ENCODE measurements around the gene DMRTC2. TPM values are rescaled to one million over a fixed set of nuclear protein-coding genes. Genes with fewer than 3 reads are reported as not detected.

DMRTC2 gene
- total RNA-seq, 1 experiment from 2014 or later = not detected

DNA sequence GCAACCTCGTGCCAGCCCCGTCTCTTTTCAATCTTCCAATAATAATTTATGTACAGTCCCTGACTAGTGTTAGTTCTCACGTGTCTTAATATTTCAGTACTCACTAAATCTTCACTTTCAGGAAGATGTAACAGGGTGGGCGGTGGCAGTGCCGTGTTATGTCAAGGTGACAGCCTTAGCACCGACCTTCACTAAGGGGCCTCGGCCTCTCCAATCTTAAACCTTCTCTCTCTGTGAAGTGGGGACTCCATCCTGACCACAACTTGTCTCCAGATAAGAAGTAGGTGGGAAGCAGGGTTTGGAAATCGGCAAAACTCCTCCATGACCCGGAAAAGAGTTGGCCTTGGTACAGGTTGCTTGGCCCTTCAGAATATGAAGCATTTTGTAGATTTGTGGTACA lies 17.0 kb downstream of the DMRTC2 start:
- Histone ChIP-seq H3K27ac (ENCODE audit: low read length) (peak overlapping the region; percentile 94), H3K27me3 (ENCODE audit: control insufficient read depth, insufficient read depth, low read length) (no peaks in the 10 kb centered on the region), H3K36me3 (ENCODE audit: control insufficient read depth, insufficient read depth, low read length) (peaks cover 30% of the 10 kb centered on the region), H3K4me1 (ENCODE audit: control insufficient read depth, insufficient read depth, low read length) (peaks cover 28% of the 10 kb centered on the region), H3K4me3 (ENCODE audit: low read depth in 2 of 2, low read length in 2 of 2) (peak overlapping the region; percentile 94), H3K9me3 (ENCODE audit: control insufficient read depth, insufficient read depth, low read depth, low read length) (no peaks in the 10 kb centered on the region)
- intact Hi-C loops (cut with micrococcal nuclease; ENCODE audit: unreplicated experiment) (no loop called here), in situ Hi-C loops (cut with HindIII; ENCODE audit: low pct_unique_long_range_greater_than_20kb, low sequenced_read_pairs) (no loop called here)
- ChIA-PET CTCF (interaction anchor here (0.7 kb wide), 1 partner anchor 135 kb away, joined by 7 read pairs; no protein-coding TSS in a partner anchor), POLR2A (no interaction called here)
- ATAC-seq = no peak
- no peak for DNase-seq (ENCODE audit: low read depth, low spot score)
- no TSS peak for BruUV-seq (replicated peaks)
- TF ChIP-seq SIN3A (IDR thresholded peaks at IDR 0.05; ENCODE audit: borderline replicate concordance, insufficient read depth, low read depth, low read length) = no peak

DNA sequence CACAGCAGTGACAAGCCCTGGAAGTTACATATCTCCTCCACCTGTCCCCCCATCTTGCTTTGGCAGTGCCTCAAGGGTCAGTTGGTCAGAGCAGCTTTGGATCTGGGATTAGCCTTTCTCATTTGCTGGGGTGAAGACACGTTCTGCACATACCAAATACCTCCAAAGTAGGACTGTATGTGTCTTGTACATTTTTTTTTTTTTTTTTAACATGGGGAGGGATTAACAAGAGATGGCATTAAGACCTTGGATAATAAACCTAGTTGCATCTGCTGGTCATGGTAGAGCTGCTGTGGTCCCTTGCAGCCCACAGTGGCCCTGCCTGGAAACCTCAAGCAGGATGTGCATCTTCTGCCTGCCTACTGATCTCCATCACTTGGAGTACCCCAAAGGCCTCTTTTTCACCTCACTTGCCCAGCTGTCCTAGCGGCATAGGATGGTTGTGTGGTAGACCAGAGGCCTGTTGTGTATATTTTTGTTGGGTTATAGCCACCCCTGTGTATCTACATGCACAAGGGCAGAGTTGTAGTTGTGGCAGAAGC lies 17.7 kb downstream of the DMRTC2 start:
- Histone ChIP-seq H3K27me3 (ENCODE audit: control insufficient read depth, insufficient read depth, low read length) (no peaks in the 10 kb centered on the region), H3K9me3 (ENCODE audit: control insufficient read depth, insufficient read depth, low read depth, low read length) (no peaks in the 10 kb centered on the region), H3K4me3 (ENCODE audit: low read depth in 2 of 2, low read length in 2 of 2) (peak overlapping the region in 1 of 2 experiments; percentile 94; a peak in 1 of 4 replicates), H3K27ac (ENCODE audit: low read length) (no peak overlapping the region; the same call in 1 of the 2 replicates), H3K36me3 (ENCODE audit: control insufficient read depth, insufficient read depth, low read length) (peaks cover 30% of the 10 kb centered on the region), H3K4me1 (ENCODE audit: control insufficient read depth, insufficient read depth, low read length) (peaks cover 28% of the 10 kb centered on the region)
- in situ Hi-C loops (cut with HindIII; ENCODE audit: low pct_unique_long_range_greater_than_20kb, low sequenced_read_pairs) = no loop called here
- no peak for DNase-seq (ENCODE audit: low read depth, low spot score)
- no TSS peak for BruUV-seq (replicated peaks)
- TF ChIP-seq, protein P1, sequence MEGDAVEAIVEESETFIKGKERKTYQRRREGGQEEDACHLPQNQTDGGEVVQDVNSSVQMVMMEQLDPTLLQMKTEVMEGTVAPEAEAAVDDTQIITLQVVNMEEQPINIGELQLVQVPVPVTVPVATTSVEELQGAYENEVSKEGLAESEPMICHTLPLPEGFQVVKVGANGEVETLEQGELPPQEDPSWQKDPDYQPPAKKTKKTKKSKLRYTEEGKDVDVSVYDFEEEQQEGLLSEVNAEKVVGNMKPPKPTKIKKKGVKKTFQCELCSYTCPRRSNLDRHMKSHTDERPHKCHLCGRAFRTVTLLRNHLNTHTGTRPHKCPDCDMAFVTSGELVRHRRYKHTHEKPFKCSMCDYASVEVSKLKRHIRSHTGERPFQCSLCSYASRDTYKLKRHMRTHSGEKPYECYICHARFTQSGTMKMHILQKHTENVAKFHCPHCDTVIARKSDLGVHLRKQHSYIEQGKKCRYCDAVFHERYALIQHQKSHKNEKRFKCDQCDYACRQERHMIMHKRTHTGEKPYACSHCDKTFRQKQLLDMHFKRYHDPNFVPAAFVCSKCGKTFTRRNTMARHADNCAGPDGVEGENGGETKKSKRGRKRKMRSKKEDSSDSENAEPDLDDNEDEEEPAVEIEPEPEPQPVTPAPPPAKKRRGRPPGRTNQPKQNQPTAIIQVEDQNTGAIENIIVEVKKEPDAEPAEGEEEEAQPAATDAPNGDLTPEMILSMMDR (IDR thresholded peaks at IDR 0.05) = no peak
- TF ChIP-seq, protein P2, sequence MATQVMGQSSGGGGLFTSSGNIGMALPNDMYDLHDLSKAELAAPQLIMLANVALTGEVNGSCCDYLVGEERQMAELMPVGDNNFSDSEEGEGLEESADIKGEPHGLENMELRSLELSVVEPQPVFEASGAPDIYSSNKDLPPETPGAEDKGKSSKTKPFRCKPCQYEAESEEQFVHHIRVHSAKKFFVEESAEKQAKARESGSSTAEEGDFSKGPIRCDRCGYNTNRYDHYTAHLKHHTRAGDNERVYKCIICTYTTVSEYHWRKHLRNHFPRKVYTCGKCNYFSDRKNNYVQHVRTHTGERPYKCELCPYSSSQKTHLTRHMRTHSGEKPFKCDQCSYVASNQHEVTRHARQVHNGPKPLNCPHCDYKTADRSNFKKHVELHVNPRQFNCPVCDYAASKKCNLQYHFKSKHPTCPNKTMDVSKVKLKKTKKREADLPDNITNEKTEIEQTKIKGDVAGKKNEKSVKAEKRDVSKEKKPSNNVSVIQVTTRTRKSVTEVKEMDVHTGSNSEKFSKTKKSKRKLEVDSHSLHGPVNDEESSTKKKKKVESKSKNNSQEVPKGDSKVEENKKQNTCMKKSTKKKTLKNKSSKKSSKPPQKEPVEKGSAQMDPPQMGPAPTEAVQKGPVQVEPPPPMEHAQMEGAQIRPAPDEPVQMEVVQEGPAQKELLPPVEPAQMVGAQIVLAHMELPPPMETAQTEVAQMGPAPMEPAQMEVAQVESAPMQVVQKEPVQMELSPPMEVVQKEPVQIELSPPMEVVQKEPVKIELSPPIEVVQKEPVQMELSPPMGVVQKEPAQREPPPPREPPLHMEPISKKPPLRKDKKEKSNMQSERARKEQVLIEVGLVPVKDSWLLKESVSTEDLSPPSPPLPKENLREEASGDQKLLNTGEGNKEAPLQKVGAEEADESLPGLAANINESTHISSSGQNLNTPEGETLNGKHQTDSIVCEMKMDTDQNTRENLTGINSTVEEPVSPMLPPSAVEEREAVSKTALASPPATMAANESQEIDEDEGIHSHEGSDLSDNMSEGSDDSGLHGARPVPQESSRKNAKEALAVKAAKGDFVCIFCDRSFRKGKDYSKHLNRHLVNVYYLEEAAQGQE (IDR thresholded peaks at IDR 0.05; ENCODE audit: insufficient read depth in 1 of 2, low read depth in 2 of 2, low read length in 1 of 2) = no peak
- TF ChIP-seq TCF7L2 (IDR thresholded peaks at IDR 0.05; ENCODE audit: low read depth, low read length) (no peak), POLR2AphosphoS5 (IDR thresholded peaks at IDR 0.05; ENCODE audit: low read depth, low read length) (no peak)
- POLR2A ChIA-PET = interaction anchor here (0.6 kb wide), 2 partner anchors 99 to 102 kb away, joined by 4 to 11 read pairs; no protein-coding TSS in a partner anchor
- ATAC-seq = no peak
- CTCF ChIA-PET = interaction anchor here (0.7 kb wide), 1 partner anchor 134 kb away, joined by 7 read pairs; no protein-coding TSS in a partner anchor
- intact Hi-C loops (cut with micrococcal nuclease; ENCODE audit: unreplicated experiment) = no loop called here

DNA sequence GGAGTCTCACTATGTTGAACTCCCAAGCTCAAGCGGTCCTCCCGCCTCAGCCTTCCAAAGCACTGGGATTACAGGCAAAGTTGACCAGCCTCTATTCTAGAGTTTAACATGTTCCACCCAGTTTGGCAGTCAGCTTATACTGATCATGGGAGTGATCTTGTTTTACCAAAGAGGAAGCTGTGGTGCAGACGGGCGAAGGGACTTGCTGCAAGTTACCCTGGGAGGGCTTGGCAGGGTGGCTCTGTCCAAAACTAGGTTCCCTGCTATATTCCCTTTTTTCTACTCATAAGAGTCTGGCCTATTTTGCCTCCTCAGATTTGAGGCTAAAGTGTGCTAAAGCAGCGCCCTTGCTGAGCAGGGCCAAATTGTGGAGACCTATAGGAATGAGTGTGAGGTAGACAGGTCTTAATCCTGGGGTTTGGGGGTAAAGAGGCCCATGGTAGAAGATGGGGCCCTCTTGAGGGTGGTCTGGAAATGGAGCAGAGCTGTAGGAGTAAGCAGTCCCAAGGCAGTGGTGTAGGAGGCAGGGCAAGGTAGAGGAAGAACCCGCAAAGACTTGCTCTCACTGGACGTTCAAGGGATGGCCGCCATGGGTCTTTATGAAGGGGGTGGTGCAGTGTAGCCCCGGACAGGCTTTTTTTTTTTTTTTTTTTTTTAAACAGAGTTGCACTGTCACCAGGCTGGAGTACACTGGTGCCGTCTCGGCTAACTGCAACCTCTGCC lies 18.5 kb downstream of the DMRTC2 start:
- intact Hi-C loops (cut with micrococcal nuclease; ENCODE audit: unreplicated experiment) (no loop called here), in situ Hi-C loops (cut with HindIII; ENCODE audit: low pct_unique_long_range_greater_than_20kb, low sequenced_read_pairs) (no loop called here)
- no peaks in the 10 kb centered on the region for H3K27me3 ChIP-seq (ENCODE audit: control insufficient read depth, insufficient read depth, low read length)
- no peak overlapping the region for H3K4me3 ChIP-seq (ENCODE audit: low read depth in 2 of 2, low read length in 2 of 2)
- H3K4me1 ChIP-seq (ENCODE audit: control insufficient read depth, insufficient read depth, low read length) = peaks cover 32% of the 10 kb centered on the region
- H3K27ac ChIP-seq (ENCODE audit: low read length) = peak overlapping the region; percentile 39; the same call in 1 of the 2 replicates
- ATAC-seq = no peak
- no peaks in the 10 kb centered on the region for H3K9me3 ChIP-seq (ENCODE audit: control insufficient read depth, insufficient read depth, low read depth, low read length)
- TF ChIP-seq, protein P2 (IDR thresholded peaks at IDR 0.05; ENCODE audit: insufficient read depth in 1 of 2, low read depth in 2 of 2, low read length in 1 of 2) = no peak
- no peak for TF ChIP-seq POLR2AphosphoS5 (IDR thresholded peaks at IDR 0.05; ENCODE audit: low read depth, low read length)
- CTCF ChIA-PET = no interaction called here
- peaks cover 30% of the 10 kb centered on the region for H3K36me3 ChIP-seq (ENCODE audit: control insufficient read depth, insufficient read depth, low read length)
- POLR2A ChIA-PET = interaction anchor here (0.6 kb wide), 1 partner anchor 98 kb away, joined by 4 read pairs; no protein-coding TSS in a partner anchor
- DNase-seq (ENCODE audit: low read depth, low spot score) = no peak
- no TSS peak for BruUV-seq (replicated peaks)
